HL-60 (cell line): ENCODE measurements around the gene LGI2.

Experiments used
- DNase-seq, 2 experiments: peaks; one replicate each; pipeline ENCODE4 v3.0.0-alpha.2; 2010 to 2020; ENCODE audit warnings: low read depth in 1 of 2, low spot score in 1 of 2
- H3K27ac ChIP-seq: fragments of 250-450 bp; sonication (Bioruptor Pico); replicated peaks from 2 replicates; pipeline ENCODE4 v1.5.1; 2020; ENCODE audit warnings: mild to moderate bottlenecking, moderate library complexity
- H3K27me3 ChIP-seq: fragments of 250-450 bp; sonication (Bioruptor Pico); 2 replicates; pipeline ENCODE4 v1.5.1; 2021; ENCODE audit warnings: mild to moderate bottlenecking, moderate library complexity; ENCODE audit not compliant: insufficient read depth, poor library complexity, severe bottlenecking
- H3K4me3 ChIP-seq: replicated peaks from 2 replicates; pipeline ENCODE4 v1.5.1; 2011; ENCODE audit warnings: mild to moderate bottlenecking, control low read depth, low read length; ENCODE audit not compliant: insufficient read depth
- GABPA ChIP-seq: IDR thresholded peaks from 2 replicates; pipeline ENCODE4 v1.6.1; 2012; ENCODE audit warnings: low read depth
- POLR2AphosphoS5 ChIP-seq: IDR thresholded peaks from 2 replicates; pipeline ENCODE4 v1.6.1; 2012; ENCODE audit warnings: low read depth
- SPI1 ChIP-seq: IDR thresholded peaks from 2 replicates; pipeline ENCODE4 v1.6.1; 2012; ENCODE audit warnings: low read depth, mild to moderate bottlenecking, borderline replicate concordance
- TF ChIP-seq, protein P1 (sequence below): IDR thresholded peaks from one replicate; pipeline ENCODE4 v1.5.1; 2011; ENCODE audit warnings: low read length, control low read depth, inconsistent platforms; ENCODE audit not compliant: insufficient read depth
- TF ChIP-seq, protein P2 (sequence below): IDR thresholded peaks from 2 replicates; pipeline ENCODE4 v1.6.1; 2012; ENCODE audit warnings: low read depth; ENCODE audit not compliant: insufficient replicate concordance

The LGI2 gene

GRCh38 chr4:25063116-25063515 lies 32.4 kb upstream of the LGI2 start:
- Histone ChIP-seq H3K27ac (no peak overlapping the region), H3K4me3 (no peak overlapping the region), H3K27me3 (peaks cover 2% of the 10 kb centered on the region)
- TF ChIP-seq, protein P1, sequence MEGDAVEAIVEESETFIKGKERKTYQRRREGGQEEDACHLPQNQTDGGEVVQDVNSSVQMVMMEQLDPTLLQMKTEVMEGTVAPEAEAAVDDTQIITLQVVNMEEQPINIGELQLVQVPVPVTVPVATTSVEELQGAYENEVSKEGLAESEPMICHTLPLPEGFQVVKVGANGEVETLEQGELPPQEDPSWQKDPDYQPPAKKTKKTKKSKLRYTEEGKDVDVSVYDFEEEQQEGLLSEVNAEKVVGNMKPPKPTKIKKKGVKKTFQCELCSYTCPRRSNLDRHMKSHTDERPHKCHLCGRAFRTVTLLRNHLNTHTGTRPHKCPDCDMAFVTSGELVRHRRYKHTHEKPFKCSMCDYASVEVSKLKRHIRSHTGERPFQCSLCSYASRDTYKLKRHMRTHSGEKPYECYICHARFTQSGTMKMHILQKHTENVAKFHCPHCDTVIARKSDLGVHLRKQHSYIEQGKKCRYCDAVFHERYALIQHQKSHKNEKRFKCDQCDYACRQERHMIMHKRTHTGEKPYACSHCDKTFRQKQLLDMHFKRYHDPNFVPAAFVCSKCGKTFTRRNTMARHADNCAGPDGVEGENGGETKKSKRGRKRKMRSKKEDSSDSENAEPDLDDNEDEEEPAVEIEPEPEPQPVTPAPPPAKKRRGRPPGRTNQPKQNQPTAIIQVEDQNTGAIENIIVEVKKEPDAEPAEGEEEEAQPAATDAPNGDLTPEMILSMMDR, result no peak
- TF ChIP-seq GABPA (no peak), SPI1 (no peak), POLR2AphosphoS5 (no peak)
- TF ChIP-seq, protein P2, sequence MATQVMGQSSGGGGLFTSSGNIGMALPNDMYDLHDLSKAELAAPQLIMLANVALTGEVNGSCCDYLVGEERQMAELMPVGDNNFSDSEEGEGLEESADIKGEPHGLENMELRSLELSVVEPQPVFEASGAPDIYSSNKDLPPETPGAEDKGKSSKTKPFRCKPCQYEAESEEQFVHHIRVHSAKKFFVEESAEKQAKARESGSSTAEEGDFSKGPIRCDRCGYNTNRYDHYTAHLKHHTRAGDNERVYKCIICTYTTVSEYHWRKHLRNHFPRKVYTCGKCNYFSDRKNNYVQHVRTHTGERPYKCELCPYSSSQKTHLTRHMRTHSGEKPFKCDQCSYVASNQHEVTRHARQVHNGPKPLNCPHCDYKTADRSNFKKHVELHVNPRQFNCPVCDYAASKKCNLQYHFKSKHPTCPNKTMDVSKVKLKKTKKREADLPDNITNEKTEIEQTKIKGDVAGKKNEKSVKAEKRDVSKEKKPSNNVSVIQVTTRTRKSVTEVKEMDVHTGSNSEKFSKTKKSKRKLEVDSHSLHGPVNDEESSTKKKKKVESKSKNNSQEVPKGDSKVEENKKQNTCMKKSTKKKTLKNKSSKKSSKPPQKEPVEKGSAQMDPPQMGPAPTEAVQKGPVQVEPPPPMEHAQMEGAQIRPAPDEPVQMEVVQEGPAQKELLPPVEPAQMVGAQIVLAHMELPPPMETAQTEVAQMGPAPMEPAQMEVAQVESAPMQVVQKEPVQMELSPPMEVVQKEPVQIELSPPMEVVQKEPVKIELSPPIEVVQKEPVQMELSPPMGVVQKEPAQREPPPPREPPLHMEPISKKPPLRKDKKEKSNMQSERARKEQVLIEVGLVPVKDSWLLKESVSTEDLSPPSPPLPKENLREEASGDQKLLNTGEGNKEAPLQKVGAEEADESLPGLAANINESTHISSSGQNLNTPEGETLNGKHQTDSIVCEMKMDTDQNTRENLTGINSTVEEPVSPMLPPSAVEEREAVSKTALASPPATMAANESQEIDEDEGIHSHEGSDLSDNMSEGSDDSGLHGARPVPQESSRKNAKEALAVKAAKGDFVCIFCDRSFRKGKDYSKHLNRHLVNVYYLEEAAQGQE, result no peak
- DNase-seq, result no peak

- TF ChIP-seq, protein P1, result no peak
- no peak for TF ChIP-seq POLR2AphosphoS5
- TF ChIP-seq SPI1, result no peak
- TF ChIP-seq, protein P2, result no peak
- TF ChIP-seq GABPA, result no peak
- no peak overlapping the region for H3K4me3 ChIP-seq
These were observed 31.4 kb upstream of the LGI2 start for GRCh38 chr4:25062098-25062497.

GRCh38 chr4:25061602-25062001 lies 30.9 kb upstream of the LGI2 start:
- H3K27me3 ChIP-seq, result peaks cover 2% of the 10 kb centered on the region

More at GRCh38 chr4:25062098-25062497, 31.4 kb upstream of the LGI2 start:
- Histone ChIP-seq H3K27ac (no peak overlapping the region), H3K27me3 (peaks cover 2% of the 10 kb centered on the region)
- no peak for DNase-seq

More at GRCh38 chr4:25061602-25062001, 30.9 kb upstream of the LGI2 start:
- no peak for TF ChIP-seq GABPA
- TF ChIP-seq POLR2AphosphoS5, result no peak
- TF ChIP-seq SPI1, result no peak
- TF ChIP-seq, protein P1, result no peak
- TF ChIP-seq, protein P2, result no peak
- no peak overlapping the region for H3K27ac ChIP-seq
- DNase-seq, result no peak
- H3K4me3 ChIP-seq, result no peak overlapping the region
